Tibial artery (tissue), 4 donors: ENCODE measurements around the gene MYADM.
A peak's percentile ranks its signal among the peaks of the same experiment; 100 is the strongest.

Experiments used
- DNase-seq, 2 donors: peaks; one replicate each; pipeline ENCODE4 v3.0.0-alpha.2; 2019
- H3K27ac ChIP-seq, 2 donors: fragments of 200-600 bp; sonication (generic) in 1 of 2; 1 replicate in 1 of 2; 2 replicates in 1 of 2; pipeline ENCODE4 v1.5.1; 2018 to 2019; ENCODE audit warnings: mild to moderate bottlenecking in 1 of 2
- H3K27me3 ChIP-seq, 2 donors: fragments of 200-600 bp; sonication (generic) in 1 of 2; one replicate each; pipeline versions ENCODE4 v1.5.1 to v1.6.0; 2016 to 2019
- H3K36me3 ChIP-seq, 3 donors: fragments of 200-600 bp; sonication (generic) in 2 of 3; one replicate each; pipeline ENCODE4 v1.5.1; 2016 to 2019; ENCODE audit warnings: mild to moderate bottlenecking in 2 of 3
- H3K4me1 ChIP-seq, 4 donors: fragments of 200-600 bp; sonication (generic) in 2 of 4; 1 replicate in 3 of 4; 2 replicates in 1 of 4; pipeline ENCODE4 v1.5.1; 2016 to 2019
- H3K4me3 ChIP-seq, 2 donors: fragments of 200-600 bp; sonication (generic) in 1 of 2; 1 replicate in 1 of 2; 2 replicates in 1 of 2; pipeline ENCODE4 v1.5.1; 2018 to 2019; ENCODE audit warnings: mild to moderate bottlenecking in 2 of 2
- H3K9me3 ChIP-seq, 3 donors: fragments of 200-600 bp; sonication (generic) in 1 of 3; one replicate each; pipeline ENCODE4 v1.5.1; 2016 to 2019
- intact Hi-C: fragments of 100-400 bp; cut with DNase I; formaldehyde crosslinking; loops from one replicate; pipeline ENCODE4 v1.15.0; 2023; ENCODE audit warnings: low total_unique reads
- TF ChIP-seq, protein P1 (sequence below), 2 experiments: fragments of 200-600 bp in 1 of 2; fragments of 450-650 bp in 1 of 2; IDR thresholded peaks; one replicate each; pipeline ENCODE4 v1.5.1; 2017 to 2019; ENCODE audit warnings: antibody characterized with exemption in 2 of 2, mild to moderate bottlenecking in 1 of 2, moderate library complexity in 1 of 2

Gene MYADM, protein sequence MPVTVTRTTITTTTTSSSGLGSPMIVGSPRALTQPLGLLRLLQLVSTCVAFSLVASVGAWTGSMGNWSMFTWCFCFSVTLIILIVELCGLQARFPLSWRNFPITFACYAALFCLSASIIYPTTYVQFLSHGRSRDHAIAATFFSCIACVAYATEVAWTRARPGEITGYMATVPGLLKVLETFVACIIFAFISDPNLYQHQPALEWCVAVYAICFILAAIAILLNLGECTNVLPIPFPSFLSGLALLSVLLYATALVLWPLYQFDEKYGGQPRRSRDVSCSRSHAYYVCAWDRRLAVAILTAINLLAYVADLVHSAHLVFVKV

DNA sequence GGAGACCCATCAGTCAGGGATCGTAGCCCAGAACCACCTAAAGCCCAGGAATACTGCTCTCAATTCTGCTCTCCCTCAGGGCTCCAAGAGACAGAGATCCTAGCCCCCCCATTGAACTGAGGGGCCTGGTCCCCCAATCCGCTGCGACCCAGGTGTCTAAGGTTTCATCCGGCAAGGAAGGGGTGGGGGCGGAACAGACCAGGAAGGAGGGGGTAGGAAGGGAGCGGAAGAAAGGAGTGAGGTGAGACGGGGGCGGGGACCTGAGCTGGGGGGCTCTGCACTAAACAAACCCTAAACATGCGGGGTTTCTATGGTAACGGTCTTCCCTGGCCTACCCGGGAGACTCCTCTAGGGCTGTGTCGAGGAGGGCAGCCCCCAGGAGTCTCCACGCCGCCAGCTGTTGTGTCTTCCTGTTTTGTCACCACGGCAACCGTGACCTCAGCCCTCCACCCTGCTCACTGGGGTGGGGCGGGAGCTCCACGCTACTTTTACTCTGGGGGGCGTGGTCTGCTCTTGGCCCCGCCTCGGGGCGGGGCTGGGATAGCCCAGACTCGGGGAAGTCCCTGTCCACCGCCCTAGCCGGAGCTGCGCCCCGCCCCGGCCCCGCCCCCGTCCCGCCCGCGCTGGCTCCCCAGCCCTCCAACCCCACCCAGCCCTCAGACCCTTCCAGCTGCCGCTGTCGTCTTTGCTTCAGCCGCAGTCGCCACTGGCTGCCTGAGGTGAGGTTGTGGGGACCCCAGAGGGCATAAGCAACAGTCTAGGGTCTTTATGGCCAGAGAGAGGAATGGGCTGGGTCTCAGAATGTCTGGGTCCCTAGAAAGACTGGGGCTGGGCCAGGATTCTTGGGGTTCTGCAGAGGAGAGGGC is at the start of gene MYADM:
Gene MYADM (plus strand): TSS at position 659 of the 866 bp plus-strand sequence. CDS start 5,647 bp downstream, outside the sequence.
- TF ChIP-seq, protein P1, sequence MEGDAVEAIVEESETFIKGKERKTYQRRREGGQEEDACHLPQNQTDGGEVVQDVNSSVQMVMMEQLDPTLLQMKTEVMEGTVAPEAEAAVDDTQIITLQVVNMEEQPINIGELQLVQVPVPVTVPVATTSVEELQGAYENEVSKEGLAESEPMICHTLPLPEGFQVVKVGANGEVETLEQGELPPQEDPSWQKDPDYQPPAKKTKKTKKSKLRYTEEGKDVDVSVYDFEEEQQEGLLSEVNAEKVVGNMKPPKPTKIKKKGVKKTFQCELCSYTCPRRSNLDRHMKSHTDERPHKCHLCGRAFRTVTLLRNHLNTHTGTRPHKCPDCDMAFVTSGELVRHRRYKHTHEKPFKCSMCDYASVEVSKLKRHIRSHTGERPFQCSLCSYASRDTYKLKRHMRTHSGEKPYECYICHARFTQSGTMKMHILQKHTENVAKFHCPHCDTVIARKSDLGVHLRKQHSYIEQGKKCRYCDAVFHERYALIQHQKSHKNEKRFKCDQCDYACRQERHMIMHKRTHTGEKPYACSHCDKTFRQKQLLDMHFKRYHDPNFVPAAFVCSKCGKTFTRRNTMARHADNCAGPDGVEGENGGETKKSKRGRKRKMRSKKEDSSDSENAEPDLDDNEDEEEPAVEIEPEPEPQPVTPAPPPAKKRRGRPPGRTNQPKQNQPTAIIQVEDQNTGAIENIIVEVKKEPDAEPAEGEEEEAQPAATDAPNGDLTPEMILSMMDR (IDR thresholded peaks at IDR 0.05) = peak in 1 of 2 experiments; percentile 8
- Histone ChIP-seq H3K27me3 (no peaks in the 10 kb centered on the region), H3K27ac (peak within 1 kb of the TSS; percentile 97), H3K4me1 (peaks cover 0 to 50% (median 38%) of the 10 kb centered on the region in 4 donors), H3K4me3 (peak within 1 kb of the TSS; percentile 83 to 86), H3K36me3 (peaks cover 6 to 20% (median 8%) of the 10 kb centered on the region in 3 donors), H3K9me3 (no peaks in the 10 kb centered on the region)
- peak; percentile 100 for DNase-seq
- intact Hi-C loops = no loop called here

DNA sequence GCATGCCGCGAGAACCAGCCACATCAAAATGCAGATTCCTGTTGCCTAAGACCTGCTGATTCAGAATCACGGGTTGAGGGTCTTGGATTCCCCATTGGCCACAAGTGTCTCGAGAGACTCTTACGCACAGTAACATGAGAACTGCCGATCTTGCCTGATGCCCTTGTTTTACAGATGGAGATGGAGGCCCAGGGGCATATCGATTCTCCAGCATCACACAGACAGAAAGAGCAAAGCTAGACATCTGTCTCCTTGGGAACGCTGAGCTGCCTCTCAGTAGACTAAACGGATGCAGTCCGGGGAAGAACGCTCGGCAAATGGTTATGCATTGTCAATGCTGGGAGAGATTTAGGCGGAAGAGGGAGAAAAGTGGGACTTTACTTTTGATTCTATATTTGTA is 48.9 kb upstream of the MYADM start:
- Histone ChIP-seq H3K4me1 (no peaks in the 10 kb centered on the region), H3K27me3 (peaks cover 0 to 2% of the 10 kb centered on the region in 2 donors), H3K9me3 (no peaks in the 10 kb centered on the region), H3K27ac (no peak overlapping the region), H3K4me3 (no peak overlapping the region), H3K36me3 (no peaks in the 10 kb centered on the region)
- intact Hi-C loops = no loop called here
- no peak for DNase-seq
- TF ChIP-seq, protein P1 (IDR thresholded peaks at IDR 0.05) = no peak

DNA sequence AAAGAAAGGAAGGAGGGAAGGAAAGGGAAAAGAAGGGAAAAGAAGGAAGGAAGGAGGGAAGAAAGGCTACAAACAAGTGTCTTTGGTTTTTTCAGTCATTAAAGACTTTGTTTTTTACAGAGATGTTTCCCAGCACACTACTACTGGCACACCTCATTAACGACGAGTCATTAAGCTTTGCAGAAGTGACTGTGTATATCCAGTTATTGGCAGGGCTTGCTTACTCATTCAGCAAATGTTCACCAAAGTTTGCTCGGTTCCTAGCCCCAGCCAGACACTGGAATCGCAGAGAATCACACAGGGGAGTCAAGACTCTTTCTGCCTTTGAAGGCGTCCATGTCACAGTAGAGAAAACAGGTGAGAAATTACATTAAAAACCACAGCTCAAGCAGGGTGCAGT is 47.8 kb upstream of the MYADM start:
- H3K9me3 ChIP-seq = no peaks in the 10 kb centered on the region
- H3K36me3 ChIP-seq = no peaks in the 10 kb centered on the region
- no peak overlapping the region for H3K4me3 ChIP-seq
- H3K4me1 ChIP-seq = no peaks in the 10 kb centered on the region
- H3K27me3 ChIP-seq = peaks cover 0 to 10% of the 10 kb centered on the region in 2 donors
- no peak overlapping the region for H3K27ac ChIP-seq
- TF ChIP-seq, protein P1 (IDR thresholded peaks at IDR 0.05) = no peak
- intact Hi-C loops = no loop called here
- no peak for DNase-seq

DNA sequence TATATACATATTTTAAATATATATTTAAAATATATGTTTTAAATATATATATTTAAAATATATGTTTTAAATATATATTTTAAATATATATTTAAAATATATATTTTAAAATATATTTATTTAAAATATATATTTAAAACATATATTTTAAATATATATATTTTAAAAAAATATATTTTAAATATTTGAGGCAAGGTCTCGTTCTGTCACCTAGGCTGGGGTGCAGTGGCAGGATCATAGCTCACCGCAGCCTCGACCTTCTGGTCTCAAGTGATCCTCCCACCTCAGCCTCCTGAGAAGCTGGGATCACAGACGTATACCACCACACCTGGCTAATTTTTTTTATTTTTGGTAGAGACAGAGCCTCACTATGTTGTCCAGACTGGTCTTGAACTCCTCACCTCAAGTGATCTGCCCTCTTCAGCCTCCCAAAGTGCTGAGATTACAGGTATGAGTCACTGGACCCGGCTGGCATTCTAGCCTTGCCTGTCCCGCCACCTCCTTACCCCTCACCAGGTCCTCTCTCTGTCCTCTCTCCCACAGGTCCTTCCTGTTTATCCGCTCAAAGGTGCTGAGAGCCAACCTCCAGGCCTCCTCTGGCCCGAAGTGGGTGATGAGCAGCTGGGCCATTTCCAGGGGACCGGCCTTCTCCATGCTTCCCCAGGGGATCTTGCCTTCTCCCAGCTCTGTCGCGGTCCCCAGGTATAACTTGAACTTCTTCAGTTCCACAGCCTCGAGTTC is 44.1 kb upstream of the MYADM start:
- Histone ChIP-seq H3K9me3 (no peaks in the 10 kb centered on the region), H3K4me3 (peak overlapping the region in 1 of 2 donors; percentile 26), H3K27ac (no peak overlapping the region), H3K36me3 (no peaks in the 10 kb centered on the region), H3K27me3 (peaks cover 0 to 17% of the 10 kb centered on the region in 2 donors), H3K4me1 (no peaks in the 10 kb centered on the region)
- intact Hi-C loops = no loop called here
- TF ChIP-seq, protein P1 (IDR thresholded peaks at IDR 0.05) = no peak
- DNase-seq = no peak

DNA sequence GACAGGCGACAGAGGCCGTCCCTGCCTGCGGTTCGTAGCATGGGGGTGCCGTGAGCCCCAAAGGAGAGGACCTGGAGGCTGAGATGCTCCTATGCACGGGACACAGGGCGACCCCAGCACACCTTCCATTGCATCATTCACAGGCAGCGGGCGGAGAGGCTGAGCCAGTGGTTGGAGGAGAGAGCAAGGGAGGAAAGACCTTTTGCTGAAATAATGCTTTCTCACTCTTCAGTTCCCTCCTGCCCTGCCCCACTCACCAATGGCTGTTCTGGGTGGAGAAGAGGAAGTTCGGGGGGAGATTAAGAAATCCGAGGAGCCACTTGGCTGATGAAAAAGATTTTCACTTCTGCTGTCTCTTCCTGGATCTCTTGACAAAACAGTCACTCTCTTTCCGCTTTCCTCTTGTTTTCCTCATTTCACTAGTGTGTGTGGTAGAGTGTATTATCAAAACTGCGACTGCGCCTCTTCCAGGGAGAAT is 43.5 kb upstream of the MYADM start, which contains the start of gene NLRP12:
Gene NLRP12 (minus strand): TSS at position 181 of the 478 bp plus-strand sequence. CDS start 140 bp downstream, at position 41.
- TF ChIP-seq, protein P1 (IDR thresholded peaks at IDR 0.05) = no peak
- intact Hi-C loops = no loop called here
- H3K27ac ChIP-seq = no peak within 1 kb of the TSS
- no peaks in the 10 kb centered on the region for H3K36me3 ChIP-seq
- H3K4me3 ChIP-seq = peak within 1 kb of the TSS in 1 of 2 donors; percentile 26
- no peaks in the 10 kb centered on the region for H3K4me1 ChIP-seq
- DNase-seq = peak in 1 of 2 donors; percentile 58
- H3K27me3 ChIP-seq = peaks cover 0 to 17% of the 10 kb centered on the region in 2 donors
- no peaks in the 10 kb centered on the region for H3K9me3 ChIP-seq
